ENCODE measurements around the gene SLC38A11.

The SLC38A11 gene

DNA sequence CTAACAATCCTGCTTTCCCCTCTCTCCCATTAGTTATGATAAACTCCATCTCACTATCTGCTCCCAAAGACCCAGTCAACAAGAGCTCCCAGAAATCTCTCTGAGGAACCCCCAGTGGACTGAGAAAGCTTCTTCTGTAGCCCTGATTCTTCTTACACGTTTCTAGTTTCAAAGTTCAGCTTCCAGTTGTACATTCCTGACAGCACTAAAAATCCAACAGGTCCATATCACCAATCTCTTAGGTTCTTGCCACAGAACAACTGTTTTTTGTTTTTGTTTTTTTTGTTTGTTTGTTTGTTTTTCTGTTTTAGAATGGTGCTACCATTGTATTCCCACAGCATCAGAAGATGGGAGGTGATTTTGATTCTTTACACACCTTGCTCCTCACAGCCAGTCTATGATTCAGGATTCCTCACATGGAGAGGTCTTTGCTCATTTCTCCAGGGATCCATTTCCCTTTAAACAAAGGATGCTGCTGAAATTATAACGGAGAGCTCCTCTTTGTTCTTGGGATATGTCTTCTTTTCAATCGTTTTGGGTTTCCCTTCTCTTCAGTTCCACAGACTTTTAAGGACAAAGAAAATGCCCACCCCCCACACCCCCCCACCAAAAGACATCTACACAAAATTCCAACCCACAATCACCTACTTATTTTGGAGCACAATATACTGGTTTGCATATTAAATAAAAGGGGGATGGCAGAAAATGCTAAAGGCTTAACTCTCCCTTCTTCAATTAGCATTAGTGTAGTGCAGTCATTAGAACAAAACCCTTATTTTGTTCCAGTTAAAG, 57.7 kb downstream of the SLC38A11 start:
- in situ Hi-C loops (cut with MboI; ENCODE audit: low sequenced_read_pairs), result no loop called here
- DNase-seq (ENCODE audit: low spot score in 2 of 2), result peak; percentile 29 to 95
- H3K9me3 ChIP-seq, result 0 out of 2 replicates have a peak, but pooled peaks cover 2% of the 10 kb centered on the region
- peaks cover 46% of the 10 kb centered on the region for H3K4me1 ChIP-seq
- no peak overlapping the region for H3K4me3 ChIP-seq
- H3K36me3 ChIP-seq (replicated peaks), result no peaks in the 10 kb centered on the region
- no peaks in the 10 kb centered on the region for H3K27me3 ChIP-seq (ENCODE audit: low read depth)

DNA sequence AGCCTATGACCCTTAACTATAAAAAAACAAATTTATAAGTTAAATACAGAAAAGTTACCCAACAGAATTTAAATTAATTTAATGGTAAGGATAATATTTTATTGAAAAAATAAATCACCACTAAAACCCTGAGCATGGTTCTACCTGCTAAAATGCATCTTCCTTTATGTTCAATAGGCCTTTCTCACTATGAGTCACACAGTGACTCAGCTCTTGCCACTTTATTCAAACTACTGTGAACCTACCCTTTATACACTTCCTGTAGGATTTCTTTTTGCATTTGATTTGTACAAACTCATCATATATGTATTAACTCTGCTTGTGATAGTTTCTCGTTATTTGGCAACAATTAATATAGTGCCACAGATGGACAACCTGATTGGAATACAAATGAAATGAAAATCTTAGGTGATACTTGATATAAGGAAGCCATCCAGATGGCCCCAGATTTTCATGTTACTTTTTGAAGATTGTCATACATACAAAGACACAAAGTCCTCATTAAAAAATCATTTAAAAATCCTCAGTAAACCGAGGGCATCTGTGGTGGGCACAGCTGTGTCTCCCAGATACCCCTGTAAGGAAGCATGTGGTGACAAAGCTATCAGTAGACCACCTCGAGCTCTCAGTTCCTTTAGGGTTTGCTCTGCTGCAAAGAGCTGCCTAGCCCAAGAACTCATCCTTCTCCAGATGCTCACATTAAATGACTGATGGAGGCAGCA, 58.5 kb downstream of the SLC38A11 start:
- in situ Hi-C loops (cut with MboI; ENCODE audit: low sequenced_read_pairs), result no loop called here
- Histone ChIP-seq H3K9me3 (0 out of 2 replicates have a peak, but pooled peaks cover 2% of the 10 kb centered on the region), H3K4me1 (peaks cover 55% of the 10 kb centered on the region), H3K36me3 (replicated peaks) (no peaks in the 10 kb centered on the region), H3K27me3 (ENCODE audit: low read depth) (no peaks in the 10 kb centered on the region), H3K4me3 (no peak overlapping the region)
- no peak for DNase-seq (ENCODE audit: low spot score in 2 of 2)

DNA sequence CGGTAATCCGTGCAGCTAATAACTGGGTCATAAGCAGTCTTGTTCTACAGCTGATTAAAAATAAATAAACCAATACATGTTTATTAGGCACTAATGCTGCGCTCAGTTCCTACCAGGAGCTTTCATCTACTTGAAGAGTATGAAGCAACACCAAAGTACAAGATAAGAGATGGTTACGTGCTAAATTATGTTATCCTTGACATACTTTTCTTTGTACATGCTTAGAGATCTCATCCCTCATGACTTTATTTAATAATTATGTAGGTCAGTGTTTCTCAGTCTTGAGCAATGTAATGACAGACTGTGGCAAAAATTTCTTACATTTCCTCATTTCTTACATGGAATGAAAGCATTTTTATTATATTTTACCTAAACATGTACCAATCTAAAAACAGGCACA, 59.1 kb downstream of the SLC38A11 start:
- 0 out of 2 replicates have a peak, but pooled peaks cover 2% of the 10 kb centered on the region for H3K9me3 ChIP-seq
- in situ Hi-C loops (cut with MboI; ENCODE audit: low sequenced_read_pairs), result no loop called here
- no peak for DNase-seq (ENCODE audit: low spot score in 2 of 2)
- H3K4me1 ChIP-seq, result peaks cover 60% of the 10 kb centered on the region
- no peaks in the 10 kb centered on the region for H3K27me3 ChIP-seq (ENCODE audit: low read depth)
- no peak overlapping the region for H3K4me3 ChIP-seq
- H3K36me3 ChIP-seq (replicated peaks), result no peaks in the 10 kb centered on the region

DNA sequence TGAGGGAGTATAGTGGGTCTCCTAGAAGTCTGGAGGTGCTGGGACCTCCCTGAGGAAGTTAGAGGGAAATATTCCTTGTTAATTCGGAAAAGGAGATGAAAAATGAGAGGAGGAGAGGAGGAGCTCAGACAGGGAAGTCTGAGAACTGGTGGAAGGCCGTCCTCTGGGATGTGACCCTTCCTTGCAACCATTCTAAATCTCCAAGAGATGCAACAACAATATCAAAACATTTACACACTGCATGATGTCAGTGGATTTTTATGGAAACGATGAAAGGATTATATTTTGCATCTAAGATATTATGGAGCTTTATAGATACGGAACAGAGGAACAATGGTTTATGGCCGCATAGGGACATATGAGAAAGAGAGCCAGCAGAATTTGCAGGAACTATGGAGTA, 63.9 kb downstream of the SLC38A11 start:
- no peak for DNase-seq (ENCODE audit: low spot score in 2 of 2)
- Histone ChIP-seq H3K36me3 (replicated peaks) (no peaks in the 10 kb centered on the region), H3K27me3 (ENCODE audit: low read depth) (no peaks in the 10 kb centered on the region), H3K4me3 (no peak overlapping the region), H3K9me3 (no peaks in the 10 kb centered on the region), H3K4me1 (peaks cover 46% of the 10 kb centered on the region)
- in situ Hi-C loops (cut with MboI; ENCODE audit: low sequenced_read_pairs), result no loop called here

DNA sequence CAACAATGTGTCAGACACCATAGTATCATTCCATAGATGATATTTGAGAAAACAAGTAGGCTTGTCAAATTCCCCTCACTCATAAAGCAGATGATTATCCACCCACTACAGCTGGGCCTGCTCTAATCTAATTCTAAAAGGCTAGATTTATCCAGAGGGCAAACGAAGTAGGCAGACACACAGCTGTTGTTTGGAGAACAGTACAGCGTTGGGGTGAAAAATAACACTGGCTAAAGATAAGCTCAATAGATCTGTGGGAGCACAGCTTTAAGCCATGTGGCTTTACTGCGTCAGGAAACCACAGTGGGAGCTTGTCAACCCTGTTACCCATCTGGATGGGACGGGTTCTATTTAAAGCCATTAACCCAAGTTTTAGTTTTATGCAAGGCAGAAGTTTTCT, 64.8 kb downstream of the SLC38A11 start:
- Histone ChIP-seq H3K4me1 (peaks cover 43% of the 10 kb centered on the region), H3K27me3 (ENCODE audit: low read depth) (no peaks in the 10 kb centered on the region), H3K4me3 (no peak overlapping the region), H3K9me3 (no peaks in the 10 kb centered on the region), H3K36me3 (replicated peaks) (no peaks in the 10 kb centered on the region)
- in situ Hi-C loops (cut with MboI; ENCODE audit: low sequenced_read_pairs), result no loop called here
- DNase-seq (ENCODE audit: low spot score in 2 of 2), result no peak

DNA sequence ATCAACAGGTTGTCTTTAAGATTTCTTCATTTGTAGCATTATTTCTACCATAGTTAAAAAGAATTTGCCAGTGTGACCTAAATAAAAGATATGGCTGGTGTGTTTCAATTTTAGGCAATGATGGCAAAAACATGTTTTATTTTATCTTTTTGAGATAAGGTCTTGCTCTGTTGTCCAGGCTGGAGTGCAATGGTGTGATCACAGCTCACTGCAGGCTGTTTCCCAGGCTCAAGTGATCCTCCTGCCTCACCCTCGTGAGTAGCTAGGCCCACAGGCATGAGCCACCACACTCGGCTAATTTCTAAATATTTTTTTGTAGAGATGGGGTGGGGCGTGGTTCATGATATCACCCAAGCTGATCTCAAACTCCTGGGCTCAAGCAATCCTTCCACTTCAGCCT, 66.7 kb downstream of the SLC38A11 start:
- Histone ChIP-seq H3K4me3 (no peak overlapping the region), H3K4me1 (peaks cover 40% of the 10 kb centered on the region), H3K36me3 (replicated peaks) (no peaks in the 10 kb centered on the region), H3K27me3 (ENCODE audit: low read depth) (no peaks in the 10 kb centered on the region), H3K9me3 (no peaks in the 10 kb centered on the region)
- in situ Hi-C loops (cut with MboI; ENCODE audit: low sequenced_read_pairs), result no loop called here
- no peak for DNase-seq (ENCODE audit: low spot score in 2 of 2)

DNA sequence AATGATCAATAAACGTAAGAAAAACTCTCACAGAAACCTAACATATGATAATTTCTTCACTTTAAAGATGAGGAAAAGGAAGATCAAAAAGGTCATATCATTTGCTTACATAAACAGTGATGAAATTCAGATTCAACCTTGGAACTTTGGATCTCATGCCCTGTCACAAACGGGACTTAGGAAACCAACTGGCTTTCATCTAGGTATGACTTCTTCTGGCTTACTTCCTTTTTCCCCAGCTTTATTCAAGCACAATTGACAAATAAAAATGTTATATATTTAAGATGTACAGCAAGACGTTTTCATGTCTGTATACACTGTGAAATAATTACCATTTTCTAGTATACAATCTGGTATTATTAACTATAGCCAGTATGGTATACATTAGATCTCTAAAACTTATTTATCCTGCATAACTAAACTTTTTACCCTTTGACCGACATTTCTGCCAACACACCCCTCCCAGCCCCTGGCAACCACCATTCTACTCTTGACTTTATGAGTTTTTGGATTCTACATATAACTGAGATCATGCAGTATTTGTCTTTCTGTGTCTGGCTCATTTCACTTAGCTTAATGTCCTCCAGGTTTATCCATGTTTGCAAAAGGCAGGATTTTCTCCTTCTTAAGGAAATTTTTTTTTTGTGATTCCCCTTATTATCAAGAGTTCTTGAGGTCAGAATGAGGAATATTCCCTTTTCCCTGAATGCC, 67.7 kb downstream of the SLC38A11 start:
- in situ Hi-C loops (cut with MboI; ENCODE audit: low sequenced_read_pairs), result no loop called here
- Histone ChIP-seq H3K9me3 (no peaks in the 10 kb centered on the region), H3K4me1 (peaks cover 30% of the 10 kb centered on the region), H3K27me3 (ENCODE audit: low read depth) (no peaks in the 10 kb centered on the region), H3K36me3 (replicated peaks) (no peaks in the 10 kb centered on the region), H3K4me3 (no peak overlapping the region)
- no peak for DNase-seq (ENCODE audit: low spot score in 2 of 2)

DNA sequence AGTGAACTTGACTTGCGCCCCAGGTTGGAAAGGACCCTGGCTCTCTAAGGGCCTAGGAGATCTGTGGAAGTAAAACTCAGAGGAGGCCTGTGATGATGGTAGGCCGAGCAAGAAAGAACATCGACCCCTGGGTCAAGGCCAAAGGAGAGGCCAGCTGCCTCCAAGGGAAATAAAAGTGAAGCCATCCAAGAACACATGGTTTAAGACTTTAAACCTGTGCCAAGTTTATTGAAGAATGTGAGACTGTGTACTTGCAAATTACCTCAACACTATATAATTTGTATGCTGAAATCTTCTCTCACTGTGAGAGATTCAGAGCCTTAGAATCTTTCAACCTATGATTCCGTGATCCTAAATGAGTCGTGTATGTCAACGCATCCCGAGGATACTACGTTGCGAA, 73.0 kb downstream of the SLC38A11 start:
- no peaks in the 10 kb centered on the region for H3K27me3 ChIP-seq (ENCODE audit: low read depth)
- in situ Hi-C loops (cut with MboI; ENCODE audit: low sequenced_read_pairs), result no loop called here
- no peak overlapping the region for H3K4me3 ChIP-seq
- H3K9me3 ChIP-seq, result no peaks in the 10 kb centered on the region
- H3K4me1 ChIP-seq, result no peaks in the 10 kb centered on the region
- no peaks in the 10 kb centered on the region for H3K36me3 ChIP-seq (replicated peaks)
- DNase-seq (ENCODE audit: low spot score in 2 of 2), result no peak

DNA sequence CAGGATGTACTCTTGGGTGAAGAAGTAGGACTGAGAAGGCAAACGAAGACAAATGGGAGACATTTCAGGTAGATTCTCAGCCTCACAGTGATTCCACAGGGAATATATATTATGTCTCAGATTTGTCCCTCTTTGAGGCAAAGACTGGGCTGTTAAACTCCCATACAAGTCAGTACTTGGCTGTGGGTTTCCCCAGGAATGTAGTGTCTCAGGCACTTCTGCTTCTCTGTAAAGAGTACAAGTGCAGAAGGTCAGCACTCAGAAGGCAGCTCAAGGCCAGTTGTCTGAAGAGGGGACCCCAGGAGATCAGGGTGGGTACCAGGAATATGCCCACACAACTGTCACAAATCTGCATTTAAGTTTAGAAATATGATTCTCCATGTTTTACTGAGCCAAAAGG, 73.8 kb downstream of the SLC38A11 start:
- Histone ChIP-seq H3K27me3 (ENCODE audit: low read depth) (no peaks in the 10 kb centered on the region), H3K4me3 (no peak overlapping the region), H3K36me3 (replicated peaks) (no peaks in the 10 kb centered on the region), H3K4me1 (no peaks in the 10 kb centered on the region), H3K9me3 (no peaks in the 10 kb centered on the region)
- no peak for DNase-seq (ENCODE audit: low spot score in 2 of 2)
- in situ Hi-C loops (cut with MboI; ENCODE audit: low sequenced_read_pairs), result no loop called here

DNA sequence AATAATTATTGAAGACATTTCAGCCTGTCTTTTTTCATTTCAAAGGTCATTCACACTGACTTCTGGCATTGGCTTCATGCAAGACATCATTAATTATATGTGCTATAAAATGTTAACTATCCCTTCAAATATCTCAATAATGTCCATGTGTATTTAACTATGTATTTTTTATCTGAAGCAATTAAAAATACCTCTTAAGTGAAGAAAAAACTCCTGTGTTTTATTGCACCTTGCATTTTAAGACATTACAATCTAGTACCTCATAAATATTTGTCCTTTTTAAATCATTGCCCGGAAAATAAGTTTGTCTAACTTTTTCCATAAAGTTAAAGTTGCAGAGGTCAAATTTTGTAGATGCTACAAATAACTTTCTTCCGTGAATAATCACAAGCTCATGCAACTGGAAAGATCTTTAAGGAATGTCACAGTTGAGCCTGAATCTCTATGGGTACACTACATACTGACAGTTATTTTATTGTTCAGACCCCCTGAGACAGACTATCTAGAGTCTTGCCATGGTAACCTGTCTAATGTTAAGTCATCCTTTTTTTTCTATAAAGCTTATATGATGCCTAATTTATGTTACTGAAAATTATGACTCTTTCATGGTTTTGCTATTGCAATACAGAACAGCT, 75.3 kb downstream of the SLC38A11 start:
- Histone ChIP-seq H3K4me1 (no peaks in the 10 kb centered on the region), H3K36me3 (replicated peaks) (no peaks in the 10 kb centered on the region), H3K27me3 (ENCODE audit: low read depth) (no peaks in the 10 kb centered on the region), H3K9me3 (no peaks in the 10 kb centered on the region), H3K4me3 (no peak overlapping the region)
- in situ Hi-C loops (cut with MboI; ENCODE audit: low sequenced_read_pairs), result no loop called here
- no peak for DNase-seq (ENCODE audit: low spot score in 2 of 2)

DNA sequence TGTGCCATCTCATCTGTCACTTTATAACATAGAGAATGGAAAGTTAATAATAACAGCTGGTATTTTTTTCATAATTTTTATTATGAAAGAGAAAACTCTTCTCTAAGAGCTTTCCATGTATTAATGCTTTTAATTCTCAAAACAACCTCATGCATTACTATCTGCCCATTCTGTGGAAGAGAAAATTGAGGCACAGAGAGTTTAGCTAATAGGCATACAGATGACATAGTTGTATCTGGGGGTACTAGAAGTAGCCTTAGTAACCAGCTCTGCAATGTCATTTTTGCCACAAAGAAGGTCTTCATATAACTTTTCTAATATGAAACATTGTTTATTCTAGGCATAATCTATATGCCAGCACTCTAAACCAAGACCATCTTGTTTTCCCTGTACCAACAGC, 77.4 kb downstream of the SLC38A11 start:
- in situ Hi-C loops (cut with MboI; ENCODE audit: low sequenced_read_pairs), result no loop called here
- Histone ChIP-seq H3K4me1 (peaks cover 9% of the 10 kb centered on the region), H3K36me3 (replicated peaks) (no peaks in the 10 kb centered on the region), H3K27me3 (ENCODE audit: low read depth) (no peaks in the 10 kb centered on the region), H3K4me3 (no peak overlapping the region), H3K9me3 (no peaks in the 10 kb centered on the region)
- no peak for DNase-seq (ENCODE audit: low spot score in 2 of 2)

DNA sequence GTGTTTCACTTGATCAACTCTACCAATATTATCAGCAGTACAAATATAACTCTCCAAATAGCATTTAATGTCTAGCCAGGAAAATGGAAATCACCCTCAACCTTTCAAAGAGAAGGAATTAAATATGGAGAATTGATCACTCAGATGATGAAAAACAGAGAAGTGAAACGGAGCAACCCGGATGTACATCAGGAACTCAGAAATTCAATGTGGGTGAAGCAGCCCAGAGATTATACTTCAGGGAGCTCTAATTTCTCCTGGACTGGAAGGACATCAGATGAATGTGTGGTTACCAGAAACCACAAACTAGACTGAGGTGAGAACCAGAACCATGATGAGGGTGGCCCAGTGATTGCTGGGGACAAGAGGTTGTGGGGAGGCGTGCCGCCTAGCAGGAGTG, 78.2 kb downstream of the SLC38A11 start:
- H3K36me3 ChIP-seq (replicated peaks), result no peaks in the 10 kb centered on the region
- in situ Hi-C loops (cut with MboI; ENCODE audit: low sequenced_read_pairs), result no loop called here
- peaks cover 12% of the 10 kb centered on the region for H3K4me1 ChIP-seq
- no peaks in the 10 kb centered on the region for H3K27me3 ChIP-seq (ENCODE audit: low read depth)
- no peak for DNase-seq (ENCODE audit: low spot score in 2 of 2)
- H3K4me3 ChIP-seq, result no peak overlapping the region
- no peaks in the 10 kb centered on the region for H3K9me3 ChIP-seq

DNA sequence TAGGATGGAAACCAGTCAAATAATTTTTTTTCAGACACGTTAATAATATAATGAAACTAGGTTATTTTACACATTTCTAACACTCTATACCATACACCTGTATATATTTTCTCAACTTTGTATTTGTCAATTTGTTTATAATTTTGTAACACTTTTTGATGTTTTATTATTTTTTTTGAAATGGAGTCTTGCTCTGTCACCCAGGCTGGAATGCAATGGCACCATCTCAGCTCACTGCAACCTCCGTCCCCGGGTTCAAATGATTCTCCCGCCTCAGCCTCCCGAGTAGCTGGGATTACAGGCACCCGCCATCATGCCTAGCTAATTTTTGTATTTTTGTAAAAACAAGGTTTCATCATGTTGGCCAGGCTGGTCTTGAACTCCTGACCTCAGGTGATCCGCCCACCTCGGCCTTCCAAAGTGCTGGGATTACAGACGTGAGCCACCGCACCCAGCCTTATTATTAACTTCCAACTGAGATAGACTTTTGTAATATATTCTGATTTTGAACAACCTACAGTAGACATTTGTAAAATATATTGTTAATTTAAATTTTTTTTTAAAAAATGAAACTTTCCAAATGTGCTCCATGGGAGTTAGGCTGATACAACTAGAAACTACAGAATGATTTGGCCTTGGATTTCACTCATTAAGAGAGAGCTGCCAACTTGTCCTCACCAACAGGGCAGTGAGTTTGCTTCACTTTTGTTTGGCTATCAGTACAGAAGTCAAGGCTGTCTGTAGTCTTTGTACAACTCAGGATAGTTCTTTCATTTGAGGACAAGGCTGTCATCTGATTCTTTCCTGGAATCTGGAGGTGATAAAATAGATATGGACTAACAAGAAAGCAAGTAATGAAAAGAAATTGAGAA, 79.8 kb downstream of the SLC38A11 start:
- H3K9me3 ChIP-seq, result no peaks in the 10 kb centered on the region
- H3K27me3 ChIP-seq (ENCODE audit: low read depth), result no peaks in the 10 kb centered on the region
- DNase-seq (ENCODE audit: low spot score in 2 of 2), result no peak
- H3K4me1 ChIP-seq, result peaks cover 13% of the 10 kb centered on the region
- in situ Hi-C loops (cut with MboI; ENCODE audit: low sequenced_read_pairs), result no loop called here
- no peaks in the 10 kb centered on the region for H3K36me3 ChIP-seq (replicated peaks)
- H3K4me3 ChIP-seq, result no peak overlapping the region

Data from HAP-1 (cell line).